ENCODE data around the gene IBTK.
A peak's percentile ranks its signal among the peaks of the same experiment; 100 is the strongest.
"Not testable (repeated sequence)": the region's sequence is repeated elsewhere in the genome, so short reads cannot be mapped to it uniquely, and the experiment has no call there.

Gene IBTK

GRCh38 chr6:82247505-82248272 is at the start of gene IBTK:
TSS of gene IBTK (minus strand) at chr6:82247744. CDS start at chr6:82240486, 7,258 bp downstream.
- peak; percentile 97 for DNase-seq (ENCODE audit: low read depth, low spot score)

GRCh38 chr6:82283771-82284410 is 36.3 kb upstream of the IBTK start:
- DNase-seq (ENCODE audit: low read depth, low spot score) = peak; percentile 58

- DNase-seq (ENCODE audit: low read depth, low spot score) = not testable (repeated sequence)
Observed at GRCh38 chr6:82281550-82281949, 34.0 kb upstream of the IBTK start.

DNA sequence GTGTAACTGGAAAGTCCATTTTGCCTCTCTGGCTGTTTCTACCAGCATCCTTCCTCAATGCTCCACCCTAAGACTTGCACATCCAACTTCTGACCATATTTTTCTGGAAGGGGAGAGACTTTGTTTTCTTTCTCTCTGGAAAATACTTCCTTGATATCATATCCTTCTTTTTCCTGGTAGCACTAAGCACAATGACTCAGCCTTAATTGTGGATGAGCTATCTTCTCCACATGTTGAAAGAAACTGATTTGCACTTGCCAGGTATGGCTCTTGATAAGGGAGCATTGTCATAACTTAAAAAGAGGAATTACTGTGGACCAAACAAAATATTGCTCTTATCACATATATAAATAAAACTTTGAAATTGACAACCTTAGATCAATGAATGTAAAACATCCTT is 30.1 kb upstream of the IBTK start:
- DNase-seq (ENCODE audit: low read depth, low spot score) = no peak

DNA sequence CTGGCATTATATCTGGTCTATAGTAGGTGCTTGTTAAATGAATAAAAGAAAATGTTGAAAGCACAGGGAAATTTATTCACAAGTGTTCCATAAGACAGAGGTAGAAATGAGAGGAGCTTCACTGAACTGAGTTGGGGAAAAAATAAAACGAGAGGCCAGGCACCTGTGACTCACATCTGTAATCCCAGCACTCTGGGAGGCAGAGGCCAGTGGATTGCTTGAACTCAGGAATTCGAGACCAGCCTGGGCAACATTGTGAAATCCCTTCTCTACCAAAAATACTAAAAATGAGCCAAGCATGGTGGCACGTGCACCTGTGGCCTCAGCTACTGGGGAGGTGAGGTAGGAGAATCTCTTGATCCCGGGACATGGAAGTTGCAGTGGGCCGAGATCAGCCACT is 28.1 kb upstream of the IBTK start:
- DNase-seq (ENCODE audit: low read depth, low spot score) = no peak

DNA sequence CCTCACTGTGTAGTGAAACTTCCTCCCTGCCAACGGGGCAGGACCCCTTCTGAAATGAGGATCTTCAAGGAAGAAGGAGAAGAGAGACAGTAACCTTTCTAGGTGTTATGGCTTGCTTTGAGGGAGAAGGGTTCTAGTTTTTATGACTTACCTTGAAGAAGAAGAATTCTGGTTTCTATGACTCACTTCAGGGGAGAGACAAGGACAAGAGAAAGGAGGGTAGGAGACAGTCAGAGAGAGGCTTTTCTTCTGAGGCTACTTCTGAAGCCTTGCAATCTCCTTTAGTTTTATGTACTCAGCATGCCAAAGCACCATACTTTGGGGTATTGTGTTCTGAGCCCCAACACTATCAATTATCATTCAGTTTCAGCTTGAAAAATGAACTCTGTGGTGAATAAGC is 25.8 kb upstream of the IBTK start:
- DNase-seq (ENCODE audit: low read depth, low spot score) = no peak

DNA sequence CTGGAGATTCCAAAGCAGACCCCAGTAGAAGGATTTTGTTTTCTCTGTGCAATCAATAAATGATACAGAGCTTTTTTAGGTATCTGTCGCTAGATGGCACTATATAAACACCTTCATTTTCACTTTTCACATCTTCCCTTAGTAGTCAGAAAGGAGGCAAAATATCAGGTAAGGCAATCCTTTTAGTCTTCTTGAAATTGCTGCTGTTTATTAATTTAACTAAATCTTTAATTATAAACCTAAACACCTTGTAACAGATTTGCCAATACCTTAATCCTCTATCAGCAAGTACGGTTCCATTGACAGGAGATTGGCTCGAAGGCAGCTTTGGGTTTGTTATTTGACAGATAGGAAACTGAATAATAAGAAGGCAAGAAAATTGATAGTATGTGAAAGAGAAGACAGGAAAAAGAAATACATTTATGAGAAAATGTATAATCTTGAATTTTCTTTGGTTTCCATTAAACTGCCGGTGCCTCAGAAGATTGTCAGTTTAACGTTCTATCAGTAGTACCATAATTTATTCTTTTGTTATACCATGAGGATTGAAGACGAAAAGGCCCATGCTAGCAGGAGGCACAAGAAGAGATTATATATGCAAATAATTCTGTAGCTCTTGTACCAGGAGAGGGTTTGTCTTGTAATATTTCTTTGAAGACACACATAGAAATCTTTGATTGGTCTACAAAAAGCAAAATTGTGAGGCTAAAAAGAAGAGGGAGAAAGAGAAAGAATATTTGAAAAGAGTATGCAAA is 23.5 kb upstream of the IBTK start:
- DNase-seq (ENCODE audit: low read depth, low spot score) = no peak

- no peak for DNase-seq (ENCODE audit: low read depth, low spot score)
Observed at GRCh38 chr6:82268301-82268846, 20.8 kb upstream of the IBTK start.

- no peak for DNase-seq (ENCODE audit: low read depth, low spot score)
Observed at GRCh38 chr6:82264824-82265223, 17.3 kb upstream of the IBTK start.

GRCh38 chr6:82264321-82264720 is 16.8 kb upstream of the IBTK start:
- no peak for DNase-seq (ENCODE audit: low read depth, low spot score)

DNA sequence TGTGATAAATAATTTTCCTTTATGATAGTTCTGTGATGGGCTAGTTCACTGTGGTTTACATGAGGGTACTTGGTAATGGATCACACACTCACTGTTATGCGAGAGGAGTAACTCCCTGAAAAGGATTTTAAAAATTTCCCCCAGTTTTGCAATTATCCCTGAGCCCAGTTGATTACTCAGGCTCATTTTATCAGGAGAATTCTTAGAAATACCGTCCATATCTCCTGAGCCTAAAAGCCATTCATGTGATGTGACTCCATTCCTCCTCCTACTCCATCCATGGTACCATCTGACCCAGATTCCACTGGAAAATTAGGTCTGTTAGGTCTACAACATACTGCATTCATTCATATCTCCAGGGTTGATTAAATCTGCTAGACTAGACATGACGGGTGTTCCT is 16.4 kb upstream of the IBTK start:
- no peak for DNase-seq (ENCODE audit: low read depth, low spot score)

GRCh38 chr6:82260997-82261732 is 13.6 kb upstream of the IBTK start:
- no peak for DNase-seq (ENCODE audit: low read depth, low spot score)

- DNase-seq (ENCODE audit: low read depth, low spot score) = no peak
Observed at GRCh38 chr6:82259389-82259788, 11.8 kb upstream of the IBTK start.

DNA sequence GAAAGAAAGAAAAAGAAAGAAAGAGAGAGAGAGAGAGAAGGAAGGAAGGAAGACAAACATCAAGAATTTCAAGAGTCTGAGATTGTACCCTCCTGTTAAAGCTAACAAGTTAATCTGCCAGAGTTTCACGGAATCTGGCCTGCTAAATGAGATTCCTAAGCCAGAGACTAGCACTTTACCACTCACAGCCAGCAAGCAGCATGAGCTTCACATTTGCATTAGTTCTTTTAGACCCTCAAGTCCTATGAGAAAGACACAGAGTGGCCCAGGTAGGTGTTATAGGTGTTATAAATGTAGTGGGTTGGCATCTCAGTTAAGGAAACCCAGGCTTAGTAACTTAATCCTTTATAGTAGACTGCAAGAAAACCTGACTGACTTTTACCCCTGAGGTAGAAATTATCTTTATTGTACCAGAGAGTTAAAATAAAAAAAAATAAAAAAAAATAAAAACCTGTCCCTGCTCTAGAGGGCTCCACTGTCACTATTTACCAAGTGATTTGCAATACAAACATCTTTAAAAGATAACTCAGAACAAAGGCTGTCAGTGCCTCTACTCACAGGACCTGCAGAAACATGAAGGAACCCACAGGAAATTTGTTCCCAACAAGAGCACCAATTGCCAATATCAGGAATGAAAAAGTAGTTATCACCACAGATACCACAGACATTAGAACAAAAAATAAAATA is 9.7 kb upstream of the IBTK start:
- DNase-seq (ENCODE audit: low read depth, low spot score) = no peak

DNA sequence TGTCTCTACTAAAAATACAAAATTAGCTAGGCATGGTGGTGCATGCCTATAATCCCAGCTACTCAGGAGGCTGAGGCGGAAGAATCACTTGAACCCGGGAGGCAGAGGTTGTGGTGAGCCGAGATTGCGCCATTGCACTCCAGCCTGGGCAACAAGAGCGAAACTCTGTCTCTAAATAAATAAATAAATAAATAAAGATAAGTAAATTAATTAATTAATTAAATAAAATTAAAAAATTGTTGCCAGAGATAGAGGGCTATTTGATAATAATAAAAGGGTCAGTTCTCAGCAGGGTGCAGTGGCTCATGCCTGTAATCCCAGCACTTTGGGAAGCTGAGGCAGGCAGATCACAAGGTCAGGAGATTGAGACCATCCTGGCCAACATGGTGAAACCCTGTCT is 7.2 kb upstream of the IBTK start:
- not testable (repeated sequence) for DNase-seq (ENCODE audit: low read depth, low spot score)

DNA sequence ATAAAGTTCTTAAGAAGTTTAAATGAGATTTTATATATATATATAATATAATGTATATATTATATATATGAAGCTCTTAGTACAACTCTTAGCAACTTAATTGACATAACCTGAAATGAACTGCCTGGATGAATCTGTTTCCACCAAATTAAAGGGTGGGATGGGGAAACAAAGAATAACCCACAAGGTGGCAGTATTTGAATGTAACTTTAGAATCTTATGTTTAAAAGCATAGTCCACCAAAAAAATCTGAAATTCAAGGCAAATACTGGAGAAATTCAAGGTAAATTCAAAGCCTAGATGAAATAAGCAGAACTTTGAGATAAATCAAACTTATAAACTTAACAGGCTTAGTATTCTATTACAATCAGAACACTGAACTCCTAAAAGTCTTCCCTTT is 4.4 kb upstream of the IBTK start:
- DNase-seq (ENCODE audit: low read depth, low spot score) = no peak

- DNase-seq (ENCODE audit: low read depth, low spot score) = no peak
Observed at GRCh38 chr6:82249381-82250253, 2.1 kb upstream of the IBTK start.

GRCh38 chr6:82248273-82248735 is 760 bp upstream of the IBTK start:
- no peak for DNase-seq (ENCODE audit: low read depth, low spot score)

DNA sequence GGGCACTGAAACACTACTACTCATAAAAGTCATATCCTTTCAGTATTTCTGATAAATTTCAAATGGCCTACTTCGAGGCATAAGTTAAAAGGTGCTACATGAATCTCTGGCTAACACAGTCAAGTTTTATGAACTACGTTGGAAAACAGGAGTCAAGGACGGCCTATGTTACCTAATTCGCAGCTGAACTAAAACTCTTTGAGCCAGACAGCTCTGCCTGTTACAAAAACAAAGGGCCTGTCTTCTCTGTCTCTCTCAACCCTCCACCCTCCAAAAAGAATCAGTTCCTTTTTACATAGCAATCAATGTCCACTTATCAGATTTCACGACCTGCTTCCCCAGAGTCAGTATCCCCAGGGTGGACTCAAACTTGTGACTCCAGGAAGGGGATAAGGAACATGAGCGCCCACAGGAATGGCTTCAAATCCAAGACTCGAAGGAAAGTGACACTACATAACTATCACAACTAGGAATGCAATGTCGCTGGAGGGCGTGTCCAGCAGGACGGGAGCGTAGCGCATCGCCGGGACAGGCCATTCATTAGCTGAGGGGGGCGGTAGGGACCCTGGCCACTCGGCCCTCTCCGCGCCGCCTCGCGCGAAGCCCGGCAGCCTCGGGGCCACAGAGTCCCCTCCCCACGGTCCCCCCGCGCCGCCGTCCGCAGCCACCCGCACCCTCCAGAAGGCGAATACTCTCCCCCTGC is 591 bp downstream of the IBTK start:
- peak; percentile 79 for DNase-seq (ENCODE audit: low read depth, low spot score)
